HepG2 (cell line): ENCODE measurements around the gene LEMD2. TPM values are rescaled to one million over a fixed set of nuclear protein-coding genes. Genes with fewer than 3 reads are reported as not detected.

Source experiments
- AHR ChIP-seq: IDR thresholded peaks from 2 replicates; pipeline ENCODE4 v1.6.1; 2018; ENCODE audit warnings: missing genetic modification reagents, missing compliant biosample characterization
- ARNT2 ChIP-seq: sonication (generic); formaldehyde crosslinking; IDR thresholded peaks from 2 replicates; pipeline ENCODE4 v1.8.0; 2022; ENCODE audit warnings: mild to moderate bottlenecking, low read depth, missing genetic modification reagents, moderate library complexity
- DMAP1 ChIP-seq: IDR thresholded peaks from 2 replicates; pipeline ENCODE4 v1.6.1; 2016
- FOXK1 ChIP-seq: sonication (generic); formaldehyde crosslinking; IDR thresholded peaks from 2 replicates; pipeline ENCODE4 v1.4.0; 2020; ENCODE audit warnings: low read depth, missing genetic modification reagents, borderline replicate concordance
- FOXK2 ChIP-seq: fragments of 450-650 bp; IDR thresholded peaks from 2 replicates; pipeline ENCODE4 v1.6.1; 2016
- GATAD1 ChIP-seq: IDR thresholded peaks from 2 replicates; pipeline ENCODE4 v1.6.1; 2016; ENCODE audit warnings: missing genetic modification reagents, missing compliant biosample characterization
- GLI4 ChIP-seq: sonication (generic); formaldehyde crosslinking; IDR thresholded peaks from 2 replicates; pipeline ENCODE4 v1.5.1; 2020; ENCODE audit warnings: missing genetic modification reagents, mild to moderate bottlenecking, moderate library complexity, borderline replicate concordance
- GMEB2 ChIP-seq: IDR thresholded peaks from 2 replicates; pipeline ENCODE4 v1.6.1; 2016; ENCODE audit warnings: missing biosample characterization, missing genetic modification reagents, low read depth
- HNRNPL ChIP-seq: fragments of 200-400 bp; formaldehyde crosslinking; IDR thresholded peaks from 2 replicates; pipeline ENCODE4 v1.6.1; 2017; ENCODE audit warnings: mild to moderate bottlenecking, low read depth, low read length
- KAT8 ChIP-seq: IDR thresholded peaks from 2 replicates; pipeline ENCODE4 v1.6.1; 2016; ENCODE audit warnings: missing genetic modification reagents, missing compliant biosample characterization
- KLF9 ChIP-seq: IDR thresholded peaks from 2 replicates; pipeline ENCODE4 v1.6.1; 2016; ENCODE audit warnings: low read depth
- MTA3 ChIP-seq: sonication (generic); formaldehyde crosslinking; IDR thresholded peaks from 2 replicates; pipeline ENCODE4 v1.4.0; 2020; ENCODE audit warnings: missing genetic modification reagents
- NFATC3 ChIP-seq: sonication (generic); formaldehyde crosslinking; IDR thresholded peaks from 2 replicates; pipeline ENCODE4 v1.5.1; 2020; ENCODE audit warnings: mild to moderate bottlenecking, missing genetic modification reagents
- NR2F2 ChIP-seq: IDR thresholded peaks from 2 replicates; pipeline ENCODE4 v1.6.1; 2012; ENCODE audit warnings: low read depth, inconsistent platforms, borderline replicate concordance
- PITX1 ChIP-seq: sonication (generic); formaldehyde crosslinking; IDR thresholded peaks from 2 replicates; pipeline ENCODE4 v1.5.1; 2020; ENCODE audit warnings: mild to moderate bottlenecking, missing genetic modification reagents
- PLRG1 ChIP-seq: fragments of 450-650 bp; conservative IDR thresholded peaks from 2 replicates; pipeline ENCODE4 v1.6.1; 2016
- RARA ChIP-seq: IDR thresholded peaks from 2 replicates; pipeline ENCODE4 v1.6.1; 2016; ENCODE audit warnings: missing genetic modification reagents, missing compliant biosample characterization
- SMAD3 ChIP-seq: sonication (generic); formaldehyde crosslinking; IDR thresholded peaks from 2 replicates; pipeline ENCODE4 v1.4.0; 2020; ENCODE audit warnings: missing genetic modification reagents
- SMC3 ChIP-seq: IDR thresholded peaks from 2 replicates; pipeline ENCODE4 v1.6.1; 2011; ENCODE audit warnings: low read length, improper control_type of control experiment
- ZNF224 ChIP-seq: sonication (generic); formaldehyde crosslinking; IDR thresholded peaks from 2 replicates; pipeline ENCODE4 v1.5.0; 2020; ENCODE audit warnings: mild to moderate bottlenecking, missing genetic modification reagents
- ZNF446 ChIP-seq: sonication (generic); formaldehyde crosslinking; IDR thresholded peaks from 2 replicates; pipeline ENCODE4 v1.5.0; 2020; ENCODE audit warnings: mild to moderate bottlenecking, missing genetic modification reagents
- ZNF788 ChIP-seq: sonication (generic); formaldehyde crosslinking; IDR thresholded peaks from 2 replicates; pipeline ENCODE4 v1.5.0; 2020; ENCODE audit warnings: mild to moderate bottlenecking, missing genetic modification reagents, borderline replicate concordance
- ZNF839 ChIP-seq: sonication (generic); formaldehyde crosslinking; IDR thresholded peaks from 2 replicates; pipeline ENCODE4 v1.4.0; 2020; ENCODE audit warnings: missing genetic modification reagents, mild to moderate bottlenecking, borderline replicate concordance
- ZSCAN25 ChIP-seq: sonication (generic); formaldehyde crosslinking; IDR thresholded peaks from 2 replicates; pipeline ENCODE4 v1.8.0; 2022; ENCODE audit warnings: mild to moderate bottlenecking, missing genetic modification reagents
- ZSCAN9 ChIP-seq: IDR thresholded peaks from 2 replicates; pipeline ENCODE4 v1.6.1; 2016; ENCODE audit warnings: borderline replicate concordance
- polyA plus RNA-seq, 8 experiments: library from polyadenylated mRNA; depleted of rRNA in 3 of 8; stranded (reverse) in 7 of 8; unstranded in 1 of 8; fragments of >200 nt; fragmentation: Illumina TruSeq in 4 of 8; extraction: Trizol in 4 of 8; gene quantifications; 2 replicates each; pipeline versions ENCODE4 v1.2.1 to v1.2.3, GENCODE V29; 2011 to 2016; ENCODE audit warnings: low read depth in 4 of 8, missing spikeins in 1 of 8, mixed read lengths in 1 of 8; ENCODE audit not compliant: insufficient read depth in 1 of 8
- total RNA-seq, 5 experiments: library from RNA; depleted of rRNA; stranded (reverse); fragments of >200 nt; fragmentation: Illumina TruSeq; extraction: Trizol; gene quantifications; 2 replicates each; pipeline ENCODE4 v1.2.3, GENCODE V29; 2016; ENCODE audit warnings: low read depth in 1 of 5
- TF ChIP-seq, protein P1 (sequence below), 2 experiments: sonication (generic) in 1 of 2; formaldehyde crosslinking in 1 of 2; IDR thresholded peaks; 2 replicates each; pipeline versions ENCODE4 v1.4.0 to v1.6.1; 2018 to 2020; ENCODE audit warnings: missing genetic modification reagents in 2 of 2, borderline replicate concordance in 1 of 2, low read depth in 1 of 2, mild to moderate bottlenecking in 1 of 2, missing biosample characterization in 1 of 2
- TF ChIP-seq, protein P2 (sequence below): sonication (generic); formaldehyde crosslinking; IDR thresholded peaks from 2 replicates; pipeline ENCODE4 v1.4.0; 2020; ENCODE audit warnings: mild to moderate bottlenecking, missing genetic modification reagents
- TF ChIP-seq, protein P3 (sequence below): sonication (generic); formaldehyde crosslinking; IDR thresholded peaks from 2 replicates; pipeline ENCODE4 v1.4.0; 2020; ENCODE audit warnings: missing genetic modification reagents

The LEMD2 gene
- total and polyA plus RNA-seq, 2 of the 13 experiments (the other 11 are each of a cell fraction or from before 2014, with no cell fraction given) = 45.2 to 62.9 TPM

GRCh38 chr6:33787954-33788693 lies 806 bp downstream of the LEMD2 start (continued):
- TF ChIP-seq, protein P1, sequence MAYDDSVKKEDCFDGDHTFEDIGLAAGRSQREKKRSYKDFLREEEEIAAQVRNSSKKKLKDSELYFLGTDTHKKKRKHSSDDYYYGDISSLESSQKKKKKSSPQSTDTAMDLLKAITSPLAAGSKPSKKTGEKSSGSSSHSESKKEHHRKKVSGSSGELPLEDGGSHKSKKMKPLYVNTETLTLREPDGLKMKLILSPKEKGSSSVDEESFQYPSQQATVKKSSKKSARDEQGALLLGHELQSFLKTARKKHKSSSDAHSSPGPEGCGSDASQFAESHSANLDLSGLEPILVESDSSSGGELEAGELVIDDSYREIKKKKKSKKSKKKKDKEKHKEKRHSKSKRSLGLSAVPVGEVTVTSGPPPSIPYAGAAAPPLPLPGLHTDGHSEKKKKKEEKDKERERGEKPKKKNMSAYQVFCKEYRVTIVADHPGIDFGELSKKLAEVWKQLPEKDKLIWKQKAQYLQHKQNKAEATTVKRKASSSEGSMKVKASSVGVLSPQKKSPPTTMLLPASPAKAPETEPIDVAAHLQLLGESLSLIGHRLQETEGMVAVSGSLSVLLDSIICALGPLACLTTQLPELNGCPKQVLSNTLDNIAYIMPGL (CRISPR knock-in tag; IDR thresholded peaks at IDR 0.05; ENCODE audit: borderline replicate concordance in 1 of 2, low read depth in 1 of 2) = peak in 1 of 2 experiments; percentile 82; a peak in 3 of 4 replicates
- TF ChIP-seq GLI4 (0 out of 2 replicates have a peak, but pooled peaks have one; percentile 32), ZNF224 (CRISPR knock-in tag) (no peak), HNRNPL (0 out of 2 replicates have a peak, but pooled peaks have one; percentile 26), KAT8 (peak; percentile 84), ZSCAN25 (peak; percentile 27), GATAD1 (peak; percentile 85), ZNF446 (no peak; the same call in 1 of the 2 replicates), ZSCAN9 (CRISPR knock-in tag) (0 out of 2 replicates have a peak, but pooled peaks have one; percentile 44), SMC3 (no peak), ZNF788 (CRISPR knock-in tag) (no peak; the same call in 1 of the 2 replicates), ARNT2 (CRISPR knock-in tag) (0 out of 2 replicates have a peak, but pooled peaks have one; percentile 23), NFATC3 (CRISPR knock-in tag) (peak; percentile 79; the same call in 1 of the 2 replicates), GMEB2 (peak; percentile 51; the same call in 1 of the 2 replicates), DMAP1 (peak; percentile 26; the same call in 1 of the 2 replicates), PLRG1 (no peak), AHR (CRISPR knock-in tag) (0 out of 2 replicates have a peak, but pooled peaks have one; percentile 24), FOXK1 (peak; percentile 55; the same call in 1 of the 2 replicates), FOXK2 (0 out of 2 replicates have a peak, but pooled peaks have one; percentile 25), MTA3 (CRISPR knock-in tag) (no peak), NR2F2 (peak; percentile 32; the same call in 1 of the 2 replicates), KLF9 (CRISPR knock-in tag) (peak; percentile 38; the same call in 1 of the 2 replicates), RARA (CRISPR knock-in tag) (peak; percentile 44), PITX1 (CRISPR knock-in tag) (peak; percentile 42; the same call in 1 of the 2 replicates), SMAD3 (CRISPR knock-in tag) (peak; percentile 37; the same call in 1 of the 2 replicates), ZNF839 (CRISPR knock-in tag) (no peak)
- TF ChIP-seq, protein P2, sequence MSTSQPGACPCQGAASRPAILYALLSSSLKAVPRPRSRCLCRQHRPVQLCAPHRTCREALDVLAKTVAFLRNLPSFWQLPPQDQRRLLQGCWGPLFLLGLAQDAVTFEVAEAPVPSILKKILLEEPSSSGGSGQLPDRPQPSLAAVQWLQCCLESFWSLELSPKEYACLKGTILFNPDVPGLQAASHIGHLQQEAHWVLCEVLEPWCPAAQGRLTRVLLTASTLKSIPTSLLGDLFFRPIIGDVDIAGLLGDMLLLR (CRISPR knock-in tag) = no peak
- TF ChIP-seq, protein P3, sequence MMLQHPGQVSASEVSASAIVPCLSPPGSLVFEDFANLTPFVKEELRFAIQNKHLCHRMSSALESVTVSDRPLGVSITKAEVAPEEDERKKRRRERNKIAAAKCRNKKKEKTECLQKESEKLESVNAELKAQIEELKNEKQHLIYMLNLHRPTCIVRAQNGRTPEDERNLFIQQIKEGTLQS (CRISPR knock-in tag) = peak; percentile 52; the same call in 1 of the 2 replicates
